Stimulated activated CD4-positive, alpha-beta T cell treated with anti-CD3 and anti-CD28 coated beads, Interleukin-12 subunit alpha, Interleukin-12 subunit beta, amount 100 ng/mL, for 4 hours (primary cell): ENCODE results near the gene CLBA1.
A peak's percentile ranks its signal among the peaks of the same experiment; 100 is the strongest.
"Not testable (repeated sequence)": the region's sequence is repeated elsewhere in the genome, so short reads cannot be mapped to it uniquely, and the experiment has no call there.

Experiments
- DNase-seq: peaks from one replicate; pipeline ENCODE4 v3.0.0-alpha.2; 2020

Gene CLBA1

DNA sequence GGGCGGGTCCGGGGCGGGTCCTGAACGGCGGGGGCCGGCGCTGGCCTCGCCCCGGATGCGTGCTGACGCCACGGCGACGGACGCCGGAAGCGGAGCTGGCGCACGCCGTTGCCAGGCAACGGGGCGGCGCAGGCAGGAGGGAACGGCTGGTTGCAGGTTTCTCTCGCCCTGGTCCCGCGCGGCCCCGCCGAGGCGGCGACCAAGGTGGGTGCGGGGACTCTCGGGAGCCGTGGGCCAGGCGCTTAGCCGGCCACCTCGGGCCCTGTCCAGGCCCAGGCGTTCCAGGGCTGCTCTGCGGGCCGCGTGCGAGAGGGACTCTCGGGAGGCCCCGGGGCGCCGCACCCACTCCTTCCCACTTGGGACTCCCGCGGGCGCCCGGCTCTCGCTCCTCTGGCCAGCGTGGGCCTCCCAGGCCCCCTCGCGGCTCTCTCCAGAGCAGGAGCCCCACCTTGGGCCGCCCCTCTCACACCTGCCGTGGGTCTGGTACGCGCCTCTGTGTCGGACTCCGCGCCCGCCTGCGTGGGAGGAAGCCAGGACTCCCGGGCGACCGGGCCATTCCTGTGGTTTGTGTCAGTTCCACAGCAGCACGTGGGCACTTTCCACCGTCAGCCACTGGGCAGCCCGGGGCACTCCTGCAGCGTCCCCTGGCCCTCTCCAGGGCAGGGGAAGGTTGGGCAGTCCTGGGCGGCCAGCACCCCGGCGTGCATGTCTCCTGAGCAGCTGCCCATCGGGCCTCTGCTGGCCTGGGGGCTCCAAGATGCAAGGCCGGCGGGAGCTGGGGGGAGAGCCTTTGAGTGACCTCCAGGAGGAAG is at the start of gene CLBA1:
Gene CLBA1 (plus strand): TSS at position 114 of the 812 bp plus-strand sequence. CDS start 644 bp downstream, at position 758.
- peak; percentile 87 for DNase-seq

DNA sequence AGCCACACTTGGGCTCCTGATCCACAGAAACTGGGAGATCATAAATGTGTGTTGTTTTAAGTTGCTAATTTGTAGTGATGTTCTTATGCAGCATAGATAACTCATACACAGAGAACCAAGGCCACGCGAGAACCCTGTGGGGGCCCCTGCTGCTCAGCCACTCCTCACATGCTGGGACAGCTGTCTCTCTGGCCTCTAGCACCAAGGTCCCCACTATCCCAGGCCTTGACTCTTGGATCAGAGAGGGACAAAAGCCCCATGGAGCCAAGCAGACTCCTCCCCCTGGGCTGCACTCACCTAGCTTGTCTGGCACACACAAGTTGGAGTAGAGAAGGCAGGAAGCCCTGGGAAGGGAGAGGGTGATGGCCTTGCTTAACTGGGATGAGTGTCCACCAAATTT is 49.6 kb upstream of the CLBA1 start:
- no peak for DNase-seq

- no peak for DNase-seq
These were observed 49.0 kb upstream of the CLBA1 start for GRCh38 chr14:104936361-104937155.

- DNase-seq: no peak
These were observed 48.4 kb upstream of the CLBA1 start for GRCh38 chr14:104937161-104937560.

GRCh38 chr14:104937694-104938365 is 47.8 kb upstream of the CLBA1 start:
- DNase-seq: no peak

- DNase-seq: no peak
These were observed 47.2 kb upstream of the CLBA1 start for GRCh38 chr14:104938436-104938835.

- DNase-seq: no peak
These were observed 46.6 kb upstream of the CLBA1 start for GRCh38 chr14:104938960-104939359.

- no peak for DNase-seq
These were observed 45.8 kb upstream of the CLBA1 start for GRCh38 chr14:104939666-104940410.

- DNase-seq: no peak
These were observed 45.0 kb upstream of the CLBA1 start for GRCh38 chr14:104940526-104941150.

DNA sequence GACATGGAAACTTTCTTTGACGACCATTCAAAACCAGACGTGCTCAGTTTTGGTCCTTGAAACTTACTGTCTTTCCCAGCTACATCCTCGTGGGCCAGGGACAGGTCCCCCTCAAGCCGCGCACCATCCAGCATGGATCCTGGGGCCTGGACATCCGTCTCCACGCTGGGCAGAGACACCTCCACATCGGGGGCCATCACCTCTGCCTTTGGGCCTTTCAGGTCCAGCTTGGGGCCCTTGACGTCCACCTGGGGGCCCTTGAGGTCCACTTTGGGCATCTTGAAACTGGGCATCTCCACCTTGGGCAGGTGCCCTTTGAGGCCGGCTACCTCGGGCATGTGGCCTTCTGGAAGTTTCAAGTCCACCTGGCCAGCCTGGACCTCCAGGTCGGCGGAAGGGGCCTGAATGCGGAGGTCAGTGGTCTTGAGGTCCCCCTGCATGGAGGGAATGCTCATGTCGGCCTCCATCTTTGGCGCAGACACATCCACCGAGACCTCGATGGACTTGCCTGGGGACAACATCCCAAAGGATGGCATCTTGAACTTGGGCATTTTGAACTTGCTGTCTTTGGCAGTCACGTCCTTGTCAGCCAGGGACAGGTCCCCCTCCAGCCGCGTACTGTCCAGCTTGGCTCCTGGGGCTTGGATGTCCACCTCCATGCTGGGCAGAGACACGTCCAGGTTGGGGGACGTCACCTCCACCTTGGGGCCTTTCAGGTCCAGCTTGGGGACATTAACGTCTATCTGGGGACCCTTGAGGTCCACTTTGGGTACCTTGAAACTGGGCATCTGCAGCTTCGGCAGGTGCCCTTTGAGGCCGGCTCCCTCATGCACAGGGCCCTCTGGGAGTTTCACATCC is 43.9 kb upstream of the CLBA1 start:
- DNase-seq: no peak

DNA sequence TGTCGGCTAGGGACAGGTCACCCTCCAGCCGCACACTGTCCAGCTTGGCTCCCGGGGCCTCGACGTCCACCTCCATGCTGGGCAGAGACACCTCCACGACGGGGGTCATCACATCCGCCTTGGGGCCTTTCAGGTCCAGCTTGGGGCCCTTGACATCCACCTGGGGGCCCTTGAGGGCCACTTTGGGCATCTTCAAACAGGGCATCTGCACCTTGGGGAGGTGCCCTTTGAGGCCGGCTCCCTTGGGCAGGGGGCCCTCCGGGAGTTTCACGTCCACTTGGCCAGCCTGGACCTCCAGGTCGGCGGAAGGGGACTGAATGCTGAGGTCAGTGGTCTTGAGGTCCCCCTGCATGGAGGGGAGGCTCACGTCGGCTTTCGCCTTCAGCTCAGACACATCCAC is 43.0 kb upstream of the CLBA1 start:
- DNase-seq: no peak

DNA sequence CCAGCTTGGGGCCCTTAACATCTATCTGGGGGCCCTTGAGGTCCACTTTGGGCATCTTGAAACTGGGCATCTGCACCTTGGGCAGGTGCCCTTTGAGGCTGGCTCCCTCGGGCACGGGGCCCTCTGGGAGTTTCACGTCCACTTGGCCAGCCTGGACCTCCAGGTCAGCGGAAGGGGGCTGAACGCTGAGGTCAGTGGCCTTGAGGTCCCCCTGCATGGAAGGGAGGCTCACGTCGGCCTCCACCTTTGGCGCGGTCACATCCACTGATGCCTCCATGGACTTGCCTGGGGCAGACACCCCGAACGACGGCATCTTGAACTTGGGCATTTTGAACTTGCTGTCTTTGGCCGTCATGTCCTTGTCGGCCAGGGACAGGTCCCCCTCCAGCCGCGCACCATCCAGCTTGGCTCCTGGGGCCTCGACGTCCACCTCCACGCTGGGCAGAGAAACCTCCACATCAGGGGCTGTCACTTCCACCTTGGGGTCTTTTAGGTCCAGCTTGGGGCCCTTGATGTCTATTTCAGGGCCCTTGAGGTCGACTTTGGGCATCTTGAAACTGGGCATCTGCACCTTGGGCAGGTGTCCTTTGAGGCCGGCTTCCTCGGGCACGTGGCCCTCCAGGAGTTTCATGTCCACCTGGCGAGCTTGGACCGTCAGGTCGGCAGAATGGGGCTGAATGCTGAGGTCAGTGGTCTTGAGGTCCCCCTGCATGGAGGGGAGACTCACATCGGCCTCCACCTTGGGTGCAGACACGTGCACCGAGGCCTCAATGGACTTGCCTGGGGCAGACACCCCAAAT is 42.2 kb upstream of the CLBA1 start:
- not testable (repeated sequence) for DNase-seq

DNA sequence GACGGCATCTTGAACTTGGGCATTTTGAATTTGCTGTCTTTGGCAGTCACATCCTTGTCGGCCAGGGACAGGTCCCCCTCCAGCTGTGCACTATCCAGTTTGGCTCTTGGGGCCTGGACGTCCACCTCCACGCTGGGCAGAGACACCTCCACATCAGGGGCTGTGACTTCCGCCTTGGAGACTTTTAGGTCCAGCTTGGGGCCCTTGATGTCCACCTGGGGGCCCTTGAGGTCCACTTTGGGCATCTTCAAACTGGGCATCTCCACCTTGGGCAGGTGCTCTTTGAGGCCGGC is 41.6 kb upstream of the CLBA1 start:
- not testable (repeated sequence) for DNase-seq

DNA sequence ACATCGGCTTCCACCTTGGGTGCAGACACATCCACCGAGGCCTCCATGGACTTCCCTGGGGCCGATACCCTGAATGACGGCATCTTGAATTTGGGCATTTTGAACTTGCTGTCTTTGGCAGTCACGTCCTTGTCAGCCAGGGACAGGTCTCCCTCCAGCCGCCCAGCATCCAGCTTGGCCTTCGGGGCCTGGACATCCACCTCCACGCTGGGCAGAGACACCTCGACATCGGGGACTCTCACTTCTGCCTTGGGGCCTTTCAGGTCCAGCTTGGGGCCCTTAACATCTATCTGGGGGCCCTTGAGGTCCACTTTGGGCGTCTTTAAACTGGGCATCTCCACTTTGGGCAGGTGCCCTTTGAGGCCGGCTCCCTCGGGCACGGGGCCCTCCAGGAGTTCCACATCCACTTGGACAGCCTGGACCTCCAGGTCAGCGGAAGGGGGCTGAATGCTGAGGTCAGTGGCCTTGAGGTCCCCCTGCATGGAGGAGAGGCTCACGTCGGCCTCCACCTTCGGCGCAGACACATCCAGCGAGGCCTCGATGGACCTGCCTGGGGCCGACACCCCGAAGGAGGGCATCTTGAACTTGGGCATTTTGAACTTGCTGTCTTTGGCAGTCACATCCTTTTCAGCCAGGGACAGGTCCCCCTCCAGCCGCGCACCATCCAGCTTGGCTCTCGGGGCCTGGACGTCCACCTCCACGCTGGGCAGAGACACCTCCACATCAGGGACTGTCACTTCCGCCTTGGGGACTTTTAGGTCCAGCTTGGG is 41.0 kb upstream of the CLBA1 start:
- not testable (repeated sequence) for DNase-seq

GRCh38 chr14:104945266-104945665 is 40.3 kb upstream of the CLBA1 start:
- not testable (repeated sequence) for DNase-seq

DNA sequence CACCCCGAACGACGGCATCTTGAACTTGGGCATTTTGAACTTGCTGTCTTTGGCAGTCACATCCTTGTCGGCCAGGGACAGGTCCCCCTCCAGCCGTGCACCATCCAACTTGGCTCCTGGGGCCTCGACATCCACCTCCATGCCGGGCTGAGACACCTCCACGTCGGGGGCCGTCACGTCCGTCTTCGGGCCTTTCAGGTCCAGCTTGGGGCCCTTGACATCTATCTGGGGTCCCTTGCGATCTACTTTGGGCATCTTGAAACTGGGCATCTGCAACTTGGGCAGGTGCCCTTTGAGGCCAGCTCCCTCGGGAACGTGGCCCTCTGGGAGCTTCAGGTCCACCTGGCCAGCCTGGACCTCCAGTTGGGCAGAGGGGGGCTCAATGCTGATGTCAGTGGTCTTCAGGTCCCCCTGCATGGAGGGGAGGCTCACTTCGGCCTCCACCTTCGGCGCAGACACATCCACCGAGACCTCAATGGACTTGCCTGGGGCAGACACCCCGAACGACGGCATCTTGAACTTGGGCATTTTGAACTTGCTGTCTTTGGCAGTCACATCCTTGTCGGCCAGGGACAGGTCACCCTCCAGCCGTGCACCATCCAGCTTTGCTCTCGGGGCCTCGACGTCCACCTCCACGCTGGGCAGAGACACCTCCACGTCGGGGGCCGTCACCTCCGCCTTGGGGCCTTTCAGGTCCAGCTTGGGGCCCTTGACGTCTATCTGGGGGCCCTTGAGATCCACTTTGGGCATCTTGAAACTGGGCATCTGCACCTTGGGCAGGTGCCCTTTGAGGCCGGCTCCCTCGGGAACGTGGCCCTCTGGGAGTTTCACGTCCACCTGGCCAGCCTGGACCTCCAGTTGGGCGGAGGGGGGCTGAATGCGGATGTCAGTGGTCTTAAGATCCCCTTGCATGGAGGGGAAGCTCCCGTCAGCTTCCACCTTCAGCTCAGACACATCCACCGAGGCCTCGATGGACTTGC is 39.3 kb upstream of the CLBA1 start:
- not testable (repeated sequence) for DNase-seq

GRCh38 chr14:104947201-104947600 is 38.4 kb upstream of the CLBA1 start:
- DNase-seq: not testable (repeated sequence)
